Measurements from ENCODE around the gene ZFP64. TPM values are rescaled to one million over a fixed set of nuclear protein-coding genes. Genes with fewer than 3 reads are reported as not detected.
"Not testable (repeated sequence)": the region's sequence is repeated elsewhere in the genome, so short reads cannot be mapped to it uniquely, and the experiment has no call there.

Gene ZFP64
- 19.8 TPM for polyA plus RNA-seq (2013, experiment 1 of 2; ENCODE audit: insufficient read length)
- polyA plus RNA-seq (2013, experiment 2 of 2; ENCODE audit: insufficient read length): 15.6 TPM

DNA sequence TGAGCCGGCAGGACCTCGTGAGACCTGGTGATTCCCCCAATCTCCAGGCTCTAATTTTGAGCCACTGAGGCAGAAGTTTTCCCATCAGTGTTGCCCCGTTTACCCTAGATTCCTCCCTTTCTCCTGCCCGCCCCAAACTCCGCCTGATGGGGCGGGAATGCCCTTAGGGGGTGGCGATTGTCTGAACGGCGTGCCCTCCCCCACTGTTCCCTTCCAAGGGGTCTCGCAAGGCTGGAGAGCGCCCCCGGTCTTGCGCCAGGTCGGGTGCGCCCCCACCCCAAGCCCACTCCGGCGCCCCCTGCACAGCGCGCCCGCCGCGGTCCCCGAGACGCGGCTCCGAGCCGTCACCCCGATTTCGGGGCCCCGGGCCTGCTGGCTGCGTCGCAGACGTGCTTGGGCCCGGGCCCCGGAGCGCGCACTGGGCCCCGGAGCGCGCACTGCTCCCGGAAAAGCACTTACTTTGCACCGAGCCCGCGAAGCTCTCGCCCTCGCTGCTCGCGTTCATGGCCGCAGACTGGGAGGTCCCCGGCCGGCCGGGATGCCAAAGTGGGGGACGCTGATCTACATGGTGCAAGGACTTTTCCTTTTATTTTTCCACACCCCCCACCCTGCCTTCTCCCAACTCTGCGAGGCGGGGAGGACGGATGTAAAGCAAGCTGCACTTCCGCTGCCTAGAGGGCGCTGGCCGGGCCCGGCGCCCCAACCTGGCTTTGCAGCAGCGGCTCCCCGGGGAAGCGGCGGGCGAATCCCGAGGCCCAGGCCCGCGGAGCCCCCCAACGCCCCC, at the start of gene ZFP64:
Gene ZFP64 (minus strand): TSS at position 648 of the 784 bp plus-strand sequence. CDS start 143 bp downstream, at position 505.
- peak; percentile 81 for DNase-seq

GRCh38 chr20:52240802-52241201, 49.2 kb upstream of the ZFP64 start:
- DNase-seq: peak; percentile 4

DNA sequence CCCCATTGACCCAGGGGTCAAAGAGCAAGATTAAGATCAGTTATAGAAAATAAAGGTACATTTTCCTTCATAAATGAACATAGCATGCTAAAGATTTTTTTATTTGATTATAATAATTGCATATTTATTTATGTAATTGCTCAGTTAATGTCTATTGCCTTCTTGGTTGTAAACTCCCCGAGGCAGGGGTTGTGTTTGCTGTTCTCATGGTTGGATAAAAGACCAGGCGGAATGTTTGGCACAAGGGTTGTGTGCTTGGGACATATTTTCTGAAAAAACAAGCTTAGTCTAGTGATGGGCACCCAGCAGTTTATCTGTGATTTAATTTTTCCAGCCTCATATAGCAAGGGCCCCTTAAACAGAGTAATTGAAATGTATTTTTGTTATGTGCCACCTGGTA, 47.5 kb upstream of the ZFP64 start:
- DNase-seq: no peak

DNA sequence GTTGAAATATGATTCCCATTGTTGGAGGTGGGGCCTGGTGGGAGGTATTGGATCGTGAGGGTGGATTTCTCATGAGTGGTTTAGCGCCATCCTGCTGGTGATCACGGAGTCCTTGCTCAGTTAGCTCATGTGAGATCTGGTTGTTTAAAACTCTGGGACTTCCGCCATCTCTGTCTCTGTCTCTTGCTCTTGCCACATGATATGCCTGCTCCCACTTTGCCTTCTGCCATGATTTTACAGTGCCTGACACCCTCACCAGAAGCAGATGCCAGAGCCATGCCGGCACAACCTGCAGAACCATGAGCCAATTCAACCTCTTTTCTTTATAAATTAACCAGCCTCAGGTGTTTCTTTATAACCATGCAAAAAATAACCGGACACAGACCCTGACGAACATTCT, 44.7 kb upstream of the ZFP64 start:
- DNase-seq: no peak

DNA sequence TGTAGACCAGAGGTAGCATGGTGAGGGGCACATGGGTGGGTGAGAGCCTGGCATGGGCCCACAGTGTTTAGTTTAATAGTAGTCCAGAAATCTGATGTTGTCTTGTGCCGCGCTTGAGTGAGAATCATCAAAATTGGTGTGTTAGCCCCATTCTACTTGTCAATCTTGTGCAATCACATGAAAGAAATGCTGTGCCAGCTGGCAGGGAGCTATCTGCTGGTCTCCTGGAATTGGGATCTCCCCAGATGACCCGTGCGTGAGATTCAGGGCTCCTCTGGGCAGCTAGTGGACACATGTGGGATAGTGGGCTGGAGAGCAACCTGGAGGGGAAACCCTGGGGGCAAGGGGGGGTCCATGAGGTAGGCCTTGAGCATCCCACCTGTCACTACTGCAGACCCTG, 43.5 kb upstream of the ZFP64 start:
- DNase-seq: no peak

- no peak for DNase-seq
Observed at GRCh38 chr20:52234302-52235045, 42.9 kb upstream of the ZFP64 start.

- no peak for DNase-seq
Observed at GRCh38 chr20:52231230-52231746, 39.7 kb upstream of the ZFP64 start.

- peak; percentile 83 for DNase-seq
Observed at GRCh38 chr20:52230409-52230808, 38.8 kb upstream of the ZFP64 start.

DNA sequence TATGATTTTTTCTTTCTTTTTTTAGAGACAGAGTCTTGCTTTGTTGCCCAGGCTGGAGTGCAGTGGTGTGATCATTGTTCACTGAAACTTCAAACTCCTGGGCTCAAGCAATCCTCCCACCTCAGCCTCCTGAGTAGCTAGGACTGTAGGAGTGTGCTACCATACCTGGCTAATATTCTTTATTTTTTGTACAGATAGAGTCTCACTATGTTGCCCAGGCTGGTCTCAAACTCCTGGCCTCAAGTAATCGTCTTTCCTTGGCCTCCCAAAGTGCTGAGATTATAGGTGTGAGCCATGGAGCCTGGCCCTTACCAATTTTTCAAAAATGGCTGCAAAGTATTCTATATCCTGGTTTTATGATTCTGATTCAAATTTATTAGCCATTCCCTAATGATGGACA, 37.8 kb upstream of the ZFP64 start:
- DNase-seq: not testable (repeated sequence)

GRCh38 chr20:52226370-52226769, 34.8 kb upstream of the ZFP64 start:
- DNase-seq: no peak

GRCh38 chr20:52224920-52225319, 33.3 kb upstream of the ZFP64 start:
- no peak for DNase-seq

- not testable (repeated sequence) for DNase-seq
Observed at GRCh38 chr20:52221362-52221761, 29.8 kb upstream of the ZFP64 start.

GRCh38 chr20:52220891-52221290, 29.3 kb upstream of the ZFP64 start:
- DNase-seq: not testable (repeated sequence)

GRCh38 chr20:52219441-52219840, 27.9 kb upstream of the ZFP64 start:
- no peak for DNase-seq

- no peak for DNase-seq
Observed at GRCh38 chr20:52217689-52218395, 26.3 kb upstream of the ZFP64 start.

GRCh38 chr20:52213995-52214394, 22.4 kb upstream of the ZFP64 start:
- DNase-seq: no peak

GRCh38 chr20:52212943-52213342, 21.4 kb upstream of the ZFP64 start:
- no peak for DNase-seq

DNA sequence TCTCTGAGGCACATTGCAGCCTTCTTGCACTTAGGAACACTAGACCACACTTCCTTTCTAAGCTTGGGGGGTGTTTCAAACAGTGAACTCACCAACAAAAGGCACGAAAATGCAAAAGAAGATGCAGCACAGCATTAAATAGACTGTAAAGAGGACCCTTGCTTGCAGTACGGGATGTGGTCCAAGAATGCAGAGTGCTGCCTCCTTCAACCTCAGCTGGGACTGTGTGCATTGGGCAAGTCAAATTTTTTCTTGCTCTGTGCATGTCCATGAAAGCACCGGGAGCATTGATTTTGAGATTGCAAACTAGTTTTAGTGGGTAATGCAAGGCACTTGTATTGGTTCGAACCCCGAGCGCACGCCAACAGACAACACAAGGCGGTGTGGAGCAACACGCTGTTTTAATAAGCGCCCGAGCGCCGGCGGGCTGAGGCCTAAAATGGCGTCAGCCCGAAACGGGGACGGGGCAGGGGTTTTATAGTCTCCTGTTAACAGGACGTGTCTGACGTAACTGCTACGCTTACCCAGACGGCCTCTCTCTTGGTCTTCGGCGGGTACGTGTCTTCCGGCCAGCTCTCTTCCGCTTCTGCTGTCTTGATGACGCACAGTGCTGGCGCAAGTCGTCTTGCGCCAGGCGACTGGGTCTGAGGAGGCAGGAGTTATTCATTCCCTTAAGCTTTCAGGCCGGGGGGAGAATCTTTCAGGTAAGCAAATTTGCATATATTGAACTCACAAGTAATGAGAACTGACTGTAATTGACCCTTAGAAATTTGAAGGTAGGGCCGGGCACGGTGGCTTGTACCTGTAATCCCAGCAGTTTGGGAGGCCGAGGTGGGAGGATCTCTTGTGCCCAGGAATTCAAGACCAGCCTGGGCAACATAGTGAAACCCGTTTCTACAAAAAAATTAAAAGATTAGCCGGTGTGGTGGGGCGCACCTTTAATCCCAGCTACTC, 18.7 kb upstream of the ZFP64 start:
- no peak for DNase-seq

- DNase-seq: no peak
Observed at GRCh38 chr20:52209154-52209571, 17.6 kb upstream of the ZFP64 start.

- DNase-seq: no peak
Observed at GRCh38 chr20:52207020-52207810, 15.6 kb upstream of the ZFP64 start.

DNA sequence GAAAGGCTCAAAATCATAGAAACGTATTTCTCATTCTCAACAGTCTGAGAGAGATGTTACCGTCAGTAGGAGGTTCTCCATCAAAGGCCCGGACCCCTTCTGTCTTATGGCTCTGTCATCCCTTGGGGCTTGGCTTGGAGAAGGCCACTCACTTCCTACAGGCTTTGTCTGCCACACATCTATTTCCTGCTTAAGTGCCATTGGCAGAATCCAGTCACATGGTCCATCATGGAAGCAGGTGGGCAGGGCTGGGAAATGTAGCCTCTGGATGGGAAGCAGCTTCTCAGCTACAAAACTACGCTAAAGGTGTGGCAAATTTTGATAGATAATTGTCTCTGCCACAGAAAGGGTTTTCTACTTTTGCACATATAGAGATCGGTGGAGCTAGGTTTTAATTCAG, 12.6 kb upstream of the ZFP64 start:
- no peak for DNase-seq
